Stimulated activated naive CD8-positive, alpha-beta T cell treated with anti-CD3 and anti-CD28 coated beads, Interleukin-15, Interleukin-2, amounts not matched to agents 100 ng/mL and 50 ng/mL, for 24 hours (primary cell): ENCODE results near the gene OR1L4.

Experiments used
- H3K27ac Mint-ChIP-seq: one replicate; pipeline ENCODE4 v1.8.0; 2021; ENCODE audit warnings: mild to moderate bottlenecking, mixed read lengths
- H3K27me3 Mint-ChIP-seq: one replicate; pipeline ENCODE4 v1.8.0; 2021; ENCODE audit warnings: mixed read lengths
- H3K36me3 Mint-ChIP-seq: one replicate; pipeline ENCODE4 v1.8.0; 2021; ENCODE audit warnings: low read depth, mixed read lengths
- H3K4me1 Mint-ChIP-seq: one replicate; pipeline ENCODE4 v1.8.0; 2021; ENCODE audit warnings: low read depth, mixed read lengths
- H3K4me3 Mint-ChIP-seq: one replicate; pipeline ENCODE4 v1.8.0; 2021; ENCODE audit warnings: mild to moderate bottlenecking, mixed read lengths
- H3K9me3 Mint-ChIP-seq: one replicate; pipeline ENCODE4 v1.8.0; 2021; ENCODE audit warnings: mixed read lengths

The OR1L4 gene

DNA sequence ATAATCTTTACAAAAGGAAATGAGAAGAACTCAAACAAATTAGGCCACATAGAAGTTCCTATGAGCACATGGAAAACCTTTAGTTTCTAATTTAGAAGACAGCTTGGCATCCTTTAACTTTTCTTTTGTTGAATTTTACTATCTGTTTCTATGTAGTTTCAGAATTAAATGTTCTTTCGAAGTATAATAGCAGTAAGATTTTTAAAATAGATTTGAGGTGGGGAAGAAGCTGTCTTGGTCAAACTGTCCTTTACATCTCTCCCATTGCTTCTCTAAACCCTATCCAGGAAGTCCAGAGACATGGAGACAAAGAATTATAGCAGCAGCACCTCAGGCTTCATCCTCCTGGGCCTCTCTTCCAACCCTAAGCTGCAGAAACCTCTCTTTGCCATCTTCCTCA, at the start of gene OR1L4:
Gene OR1L4, plus strand, starts transcription at position 301 of the 400 bp plus-strand sequence. Its CDS starts 0 bp downstream, at position 301.
- Mint-ChIP-seq H3K4me3 (no peak within 1 kb of the TSS), H3K27ac (no peak within 1 kb of the TSS), H3K36me3 (peaks cover 13% of the 10 kb centered on the region), H3K27me3 (no peaks in the 10 kb centered on the region), H3K4me1 (no peaks in the 10 kb centered on the region), H3K9me3 (peaks cover 30% of the 10 kb centered on the region)

DNA sequence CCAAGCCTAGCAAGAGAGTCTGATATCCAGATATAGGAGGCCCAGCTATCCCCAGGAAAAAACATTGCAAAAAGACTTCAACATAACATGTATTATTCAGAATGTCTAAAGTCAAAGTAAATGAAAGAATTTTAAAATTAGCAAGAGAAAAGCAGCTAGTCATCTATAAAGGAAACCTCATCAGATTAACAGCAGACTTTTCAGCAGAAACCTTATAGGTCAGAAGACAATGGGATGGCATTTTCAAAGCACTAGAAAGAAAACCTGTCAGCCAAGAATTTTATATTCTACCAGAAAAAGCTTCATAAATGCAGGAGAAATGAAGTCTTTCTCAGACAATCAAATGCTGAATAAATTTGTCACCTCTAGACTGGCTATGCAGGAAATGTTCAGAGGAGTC, 38.9 kb upstream of the OR1L4 start:
- Mint-ChIP-seq H3K27me3 (no peaks in the 10 kb centered on the region), H3K36me3 (no peaks in the 10 kb centered on the region)

GRCh38 chr9:122695696-122696095, 28.1 kb upstream of the OR1L4 start:
- H3K4me3 Mint-ChIP-seq, result no peak overlapping the region
- H3K36me3 Mint-ChIP-seq, result peaks cover 7% of the 10 kb centered on the region
- peaks cover 2% of the 10 kb centered on the region for H3K27me3 Mint-ChIP-seq
- H3K9me3 Mint-ChIP-seq, result peaks cover 18% of the 10 kb centered on the region
- H3K27ac Mint-ChIP-seq, result no peak overlapping the region
- no peaks in the 10 kb centered on the region for H3K4me1 Mint-ChIP-seq

More for the DNA sequence above, 38.9 kb upstream of the OR1L4 start:
- Mint-ChIP-seq H3K4me3 (no peak overlapping the region), H3K4me1 (no peaks in the 10 kb centered on the region), H3K9me3 (peaks cover 28% of the 10 kb centered on the region), H3K27ac (no peak overlapping the region)

DNA sequence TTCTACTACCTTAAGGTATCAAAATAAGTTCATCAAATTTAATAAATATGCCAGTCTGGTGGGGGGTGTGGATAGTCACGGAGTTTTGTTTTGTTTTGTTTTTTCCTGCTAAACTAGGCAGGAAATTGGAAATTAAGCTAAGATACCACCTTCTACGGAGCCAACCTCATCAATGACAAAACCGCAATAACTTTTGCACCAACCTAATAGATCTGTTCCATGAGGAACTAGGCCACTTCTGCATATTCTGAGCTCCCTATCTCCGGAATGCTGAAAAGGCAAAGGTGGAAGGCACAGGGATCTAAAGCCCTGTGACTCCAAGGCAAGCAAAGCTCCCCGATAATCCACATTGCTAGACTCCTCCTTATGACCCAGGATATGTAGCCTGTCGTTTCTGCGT, 5.8 kb upstream of the OR1L4 start:
- H3K9me3 Mint-ChIP-seq, result peaks cover 32% of the 10 kb centered on the region
- no peaks in the 10 kb centered on the region for H3K27me3 Mint-ChIP-seq
- H3K4me1 Mint-ChIP-seq, result no peaks in the 10 kb centered on the region
- no peaks in the 10 kb centered on the region for H3K36me3 Mint-ChIP-seq
- no peak overlapping the region for H3K4me3 Mint-ChIP-seq
- H3K27ac Mint-ChIP-seq, result no peak overlapping the region

DNA sequence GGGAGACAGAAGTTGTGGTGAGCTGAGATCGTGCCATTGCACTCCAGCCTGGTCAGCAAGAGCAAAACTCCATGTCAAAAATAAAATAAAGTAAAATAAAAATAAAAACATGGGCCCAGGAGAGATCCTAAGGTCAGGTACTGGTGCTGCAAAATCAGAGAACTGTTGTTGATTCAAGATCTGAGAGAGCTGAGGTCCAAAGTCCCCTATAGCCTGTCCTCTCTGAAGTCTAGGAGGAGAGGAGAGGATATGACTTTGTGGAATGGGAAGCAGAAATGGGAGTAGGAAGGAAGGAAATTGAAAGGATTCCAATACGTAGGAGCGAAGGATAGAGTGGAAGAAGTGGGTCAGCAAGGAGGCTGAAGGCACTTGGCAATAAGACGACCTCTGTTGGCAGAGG, 4.6 kb upstream of the OR1L4 start:
- no peaks in the 10 kb centered on the region for H3K4me1 Mint-ChIP-seq
- H3K4me3 Mint-ChIP-seq, result no peak overlapping the region
- no peak overlapping the region for H3K27ac Mint-ChIP-seq
- H3K36me3 Mint-ChIP-seq, result no peaks in the 10 kb centered on the region
- no peaks in the 10 kb centered on the region for H3K27me3 Mint-ChIP-seq
- H3K9me3 Mint-ChIP-seq, result peaks cover 40% of the 10 kb centered on the region

GRCh38 chr9:122742003-122742402, 18.2 kb downstream of the OR1L4 start, which contains the start of gene OR1L6:
Gene OR1L6 (plus strand): TSS chr9:122742303. CDS start chr9:122749848, 7,545 bp downstream.
- no peaks in the 10 kb centered on the region for H3K27me3 Mint-ChIP-seq
- H3K36me3 Mint-ChIP-seq, result no peaks in the 10 kb centered on the region
- no peak within 1 kb of the TSS for H3K4me3 Mint-ChIP-seq
- peaks cover 28% of the 10 kb centered on the region for H3K9me3 Mint-ChIP-seq
- no peaks in the 10 kb centered on the region for H3K4me1 Mint-ChIP-seq
- H3K27ac Mint-ChIP-seq, result no peak within 1 kb of the TSS

- Mint-ChIP-seq H3K4me1 (no peaks in the 10 kb centered on the region), H3K27me3 (peaks cover 9% of the 10 kb centered on the region), H3K36me3 (peaks cover 9% of the 10 kb centered on the region)
Measured at GRCh38 chr9:122754825-122755224, 31.0 kb downstream of the OR1L4 start.

DNA sequence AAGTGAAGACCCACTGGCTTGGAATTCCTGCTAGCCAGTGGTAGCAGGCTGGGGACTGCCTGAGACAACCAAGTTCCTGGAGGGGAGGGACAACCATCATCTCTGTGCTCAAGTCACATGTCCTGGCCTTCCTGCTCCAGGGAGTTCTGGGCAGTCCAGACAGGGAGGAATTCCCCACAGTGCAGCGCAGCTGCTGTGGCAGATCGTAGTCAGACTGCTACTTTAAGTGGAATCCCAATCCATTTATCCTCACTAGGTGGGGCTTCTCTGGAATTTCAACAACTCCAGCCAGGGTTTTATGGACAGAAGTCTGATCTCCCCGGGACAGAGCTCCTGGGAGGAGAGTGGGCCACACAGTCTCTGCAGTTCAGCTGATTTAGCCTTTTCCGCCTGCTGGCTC, 44.0 kb downstream of the OR1L4 start:
- Mint-ChIP-seq H3K27me3 (peaks cover 2% of the 10 kb centered on the region), H3K27ac (no peak overlapping the region), H3K9me3 (peaks cover 37% of the 10 kb centered on the region), H3K4me3 (no peak overlapping the region), H3K4me1 (no peaks in the 10 kb centered on the region), H3K36me3 (no peaks in the 10 kb centered on the region)

More at GRCh38 chr9:122754825-122755224, 31.0 kb downstream of the OR1L4 start:
- Mint-ChIP-seq H3K4me3 (no peak overlapping the region), H3K9me3 (peaks cover 33% of the 10 kb centered on the region), H3K27ac (no peak overlapping the region)
